ENCODE data around the gene NALCN.

NALCN gene

DNA sequence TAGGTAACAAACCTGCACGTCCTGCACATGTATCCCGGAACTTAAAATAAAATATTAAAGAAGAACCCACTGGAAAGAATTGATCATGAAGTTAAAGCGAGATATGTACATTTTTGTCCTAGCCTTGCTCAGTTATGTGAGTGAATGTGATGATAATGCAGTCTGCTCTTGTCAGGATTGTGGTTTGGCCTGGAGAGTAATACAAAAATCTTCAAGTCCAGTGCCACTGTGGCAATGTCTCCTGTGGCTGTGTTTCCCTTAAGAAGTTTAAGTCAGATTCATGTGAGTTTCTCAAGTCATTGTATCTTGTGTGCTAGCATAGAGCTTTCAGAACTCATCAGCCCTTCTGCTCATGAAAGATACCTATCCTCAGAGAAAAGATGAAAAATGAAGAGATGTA is 18.2 kb upstream of the NALCN start:
- no peak for DNase-seq (ENCODE audit: insufficient read length)
- no peak for TF ChIP-seq TAF1 (IDR thresholded peaks at IDR 0.05; ENCODE audit: borderline replicate concordance, low read depth, low read length)
- no peak for TF ChIP-seq POLR2AphosphoS5 (IDR thresholded peaks at IDR 0.05; ENCODE audit: low read depth, low read length)
- TF ChIP-seq POLR2A (IDR thresholded peaks at IDR 0.05; ENCODE audit: low read depth, low read length) = no peak
- no peak for FAIRE-seq

DNA sequence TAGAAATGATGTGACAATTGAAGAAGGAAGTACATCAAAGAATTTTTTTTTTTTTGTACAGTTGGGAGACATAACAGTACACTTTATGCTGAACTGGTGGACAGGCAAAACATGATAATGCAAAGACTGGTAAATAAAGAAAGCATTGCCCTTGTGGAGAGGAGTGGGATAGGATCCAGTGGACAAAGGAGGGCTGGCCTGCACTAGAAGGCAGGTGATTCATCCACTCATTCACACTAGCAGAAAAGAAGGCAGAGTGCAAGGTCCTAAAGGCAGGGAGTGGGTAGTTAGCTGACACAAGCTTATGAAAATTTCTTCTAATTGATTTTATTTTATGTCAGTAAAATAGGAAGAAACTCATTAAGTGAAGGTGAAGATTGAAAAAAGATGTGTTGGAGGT is 17.6 kb upstream of the NALCN start:
- TF ChIP-seq POLR2AphosphoS5 (IDR thresholded peaks at IDR 0.05; ENCODE audit: low read depth, low read length) = no peak
- TF ChIP-seq POLR2A (IDR thresholded peaks at IDR 0.05; ENCODE audit: low read depth, low read length) = no peak
- TF ChIP-seq TAF1 (IDR thresholded peaks at IDR 0.05; ENCODE audit: borderline replicate concordance, low read depth, low read length) = no peak
- FAIRE-seq (no peak), DNase-seq (ENCODE audit: insufficient read length) (no peak)

DNA sequence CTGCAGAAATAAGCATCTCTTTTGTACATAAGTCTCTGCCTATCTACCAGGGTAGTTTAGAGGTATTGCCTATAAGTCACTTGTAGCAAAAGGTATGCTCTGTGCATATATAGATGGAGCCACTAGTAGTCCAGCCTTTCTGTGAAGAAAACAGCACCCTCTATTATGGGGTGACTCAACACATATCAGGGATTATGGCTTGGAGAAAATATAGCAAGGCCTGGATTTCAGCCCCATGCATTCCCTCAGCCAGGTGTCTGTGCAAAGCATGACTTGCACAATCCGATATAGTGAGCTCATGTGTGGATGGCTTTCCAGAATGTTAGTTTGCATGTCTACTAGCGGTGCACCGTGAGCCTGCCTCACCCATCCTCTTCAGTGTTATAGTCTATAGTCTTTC is 13.4 kb upstream of the NALCN start:
- no peak for FAIRE-seq

DNA sequence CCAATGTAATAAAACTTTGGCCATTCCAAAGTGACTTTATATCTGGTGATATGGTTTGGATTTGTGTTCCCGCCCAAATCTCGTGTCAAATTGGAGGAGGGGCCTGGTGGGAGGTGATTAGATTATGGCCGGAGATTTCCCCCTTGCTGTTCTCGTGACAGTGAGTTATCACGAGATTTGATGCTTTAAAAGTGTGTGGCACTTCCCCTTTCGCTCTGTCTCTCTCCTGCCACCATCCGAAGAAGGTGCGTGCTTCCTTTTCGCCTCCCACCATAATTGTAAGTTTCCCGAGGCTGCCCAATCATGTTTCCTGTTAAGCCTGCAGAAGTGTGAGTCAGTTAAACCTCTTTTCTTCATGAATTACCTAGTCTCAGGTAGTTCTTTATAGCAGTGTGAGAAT is 9.3 kb upstream of the NALCN start:
- DNase-seq (ENCODE audit: insufficient read length) (no peak), FAIRE-seq (no peak)

More for the DNA sequence above, 13.4 kb upstream of the NALCN start:
- no peak for DNase-seq (ENCODE audit: insufficient read length)
- TF ChIP-seq POLR2AphosphoS5 (IDR thresholded peaks at IDR 0.05; ENCODE audit: low read depth, low read length) = no peak
- TF ChIP-seq POLR2A (IDR thresholded peaks at IDR 0.05; ENCODE audit: low read depth, low read length) = no peak
- TF ChIP-seq TAF1 (IDR thresholded peaks at IDR 0.05; ENCODE audit: borderline replicate concordance, low read depth, low read length) = no peak

DNA sequence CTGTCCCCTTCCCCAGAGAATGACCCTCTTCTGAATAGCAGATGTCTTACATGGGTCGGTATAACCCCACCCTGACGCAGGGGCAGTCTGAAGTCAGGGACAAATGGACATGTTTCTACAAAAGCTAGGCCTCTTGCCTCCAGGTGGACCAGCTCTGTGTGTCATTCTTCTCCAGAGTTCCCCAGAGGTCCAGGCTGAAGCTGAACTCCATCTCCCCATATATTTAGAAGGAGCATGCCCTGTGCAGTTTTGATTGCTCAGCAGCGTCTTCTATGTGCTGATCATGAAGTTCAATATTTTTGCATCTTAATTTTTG is 8.8 kb upstream of the NALCN start:
- no peak for FAIRE-seq
- TF ChIP-seq POLR2AphosphoS5 (IDR thresholded peaks at IDR 0.05; ENCODE audit: low read depth, low read length) (no peak), TAF1 (IDR thresholded peaks at IDR 0.05; ENCODE audit: borderline replicate concordance, low read depth, low read length) (no peak), POLR2A (IDR thresholded peaks at IDR 0.05; ENCODE audit: low read depth, low read length) (no peak)
- no peak for DNase-seq (ENCODE audit: insufficient read length)

More for the DNA sequence above, 9.3 kb upstream of the NALCN start:
- TF ChIP-seq POLR2AphosphoS5 (IDR thresholded peaks at IDR 0.05; ENCODE audit: low read depth, low read length) = no peak
- TF ChIP-seq TAF1 (IDR thresholded peaks at IDR 0.05; ENCODE audit: borderline replicate concordance, low read depth, low read length) = no peak
- no peak for TF ChIP-seq POLR2A (IDR thresholded peaks at IDR 0.05; ENCODE audit: low read depth, low read length)

DNA sequence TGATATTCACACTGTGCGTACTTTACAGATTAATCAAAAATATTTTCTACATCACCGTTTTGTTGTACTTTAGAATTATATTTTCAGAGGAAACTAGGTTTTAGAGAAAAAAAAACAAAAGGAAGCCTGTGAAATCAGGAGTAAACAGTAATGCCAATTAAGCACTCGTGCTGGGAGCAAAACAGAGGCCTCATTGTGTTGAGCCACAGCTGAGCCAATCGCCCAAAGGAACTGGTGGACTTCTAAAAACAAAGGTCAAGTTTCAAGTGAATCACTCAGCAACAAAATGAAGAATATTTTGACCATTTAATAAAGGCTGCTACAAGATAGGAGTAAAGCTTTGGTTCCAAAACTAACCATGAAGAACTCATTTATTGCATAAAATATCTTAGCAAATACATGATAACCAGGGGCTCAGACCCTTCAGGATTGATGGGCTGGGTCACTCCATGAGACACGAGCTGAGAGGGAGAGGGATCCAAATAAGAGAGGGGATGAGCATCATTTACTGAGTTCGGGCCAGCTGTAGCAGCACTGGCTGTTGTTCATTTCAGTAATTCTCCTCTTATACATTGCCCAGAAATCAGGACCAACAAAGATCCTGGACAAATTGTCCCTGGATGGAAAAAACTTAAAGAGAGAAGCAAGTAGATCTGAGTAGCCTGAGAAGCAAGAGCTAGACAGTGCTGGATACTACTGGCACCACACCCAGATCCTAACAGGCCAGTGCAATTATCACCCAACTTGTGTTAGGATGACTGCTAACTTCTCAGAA is 8.3 kb upstream of the NALCN start:
- TF ChIP-seq TAF1 (IDR thresholded peaks at IDR 0.05; ENCODE audit: borderline replicate concordance, low read depth, low read length) = no peak
- TF ChIP-seq POLR2AphosphoS5 (IDR thresholded peaks at IDR 0.05; ENCODE audit: low read depth, low read length) = no peak
- TF ChIP-seq POLR2A (IDR thresholded peaks at IDR 0.05; ENCODE audit: low read depth, low read length) = no peak
- FAIRE-seq (no peak), DNase-seq (ENCODE audit: insufficient read length) (no peak)

DNA sequence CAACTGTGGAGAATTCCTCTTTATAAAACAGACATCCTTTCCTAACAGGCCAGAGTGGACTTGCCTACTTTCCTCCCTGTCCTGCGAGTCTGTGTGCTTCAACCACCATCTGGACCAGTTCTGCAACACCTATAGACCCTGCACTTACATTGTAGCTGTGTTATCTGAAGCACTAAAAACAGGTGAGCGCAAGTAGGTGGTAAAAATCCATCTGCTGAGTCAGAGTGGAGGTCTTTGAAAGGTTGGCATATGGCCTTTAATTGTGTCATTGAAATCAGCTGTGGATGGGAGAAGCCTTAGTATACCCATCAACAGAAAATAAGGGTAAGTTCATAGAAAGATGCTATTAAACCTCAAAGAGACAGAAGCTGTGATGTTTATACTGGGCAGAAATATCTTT is 7.6 kb upstream of the NALCN start:
- no peak for TF ChIP-seq POLR2AphosphoS5 (IDR thresholded peaks at IDR 0.05; ENCODE audit: low read depth, low read length)
- TF ChIP-seq POLR2A (IDR thresholded peaks at IDR 0.05; ENCODE audit: low read depth, low read length) = no peak
- TF ChIP-seq TAF1 (IDR thresholded peaks at IDR 0.05; ENCODE audit: borderline replicate concordance, low read depth, low read length) = no peak
- FAIRE-seq = no peak
- DNase-seq (ENCODE audit: insufficient read length) = no peak

DNA sequence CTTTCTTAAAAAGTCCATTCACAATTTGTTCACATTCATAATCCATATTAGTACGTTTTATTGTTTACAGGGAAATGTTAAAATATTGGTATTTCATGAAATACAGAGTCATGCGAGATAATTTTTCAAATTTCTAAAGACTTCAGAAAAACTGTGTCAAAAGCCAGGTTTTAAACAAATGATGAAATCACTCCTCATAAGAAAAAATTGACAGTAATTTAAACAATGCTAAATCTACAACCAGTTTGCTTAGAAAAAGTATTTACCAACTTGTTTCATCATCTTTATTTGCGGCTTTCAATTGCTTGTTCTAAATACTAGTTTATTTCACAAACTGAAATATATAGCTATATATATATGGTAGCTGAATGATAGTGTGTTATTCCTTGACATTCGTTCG is 1.2 kb upstream of the NALCN start:
- no peak for DNase-seq (ENCODE audit: insufficient read length)
- no peak for TF ChIP-seq POLR2AphosphoS5 (IDR thresholded peaks at IDR 0.05; ENCODE audit: low read depth, low read length)
- TF ChIP-seq POLR2A (IDR thresholded peaks at IDR 0.05; ENCODE audit: low read depth, low read length) = no peak
- no peak for TF ChIP-seq TAF1 (IDR thresholded peaks at IDR 0.05; ENCODE audit: borderline replicate concordance, low read depth, low read length)
- FAIRE-seq = no peak

DNA sequence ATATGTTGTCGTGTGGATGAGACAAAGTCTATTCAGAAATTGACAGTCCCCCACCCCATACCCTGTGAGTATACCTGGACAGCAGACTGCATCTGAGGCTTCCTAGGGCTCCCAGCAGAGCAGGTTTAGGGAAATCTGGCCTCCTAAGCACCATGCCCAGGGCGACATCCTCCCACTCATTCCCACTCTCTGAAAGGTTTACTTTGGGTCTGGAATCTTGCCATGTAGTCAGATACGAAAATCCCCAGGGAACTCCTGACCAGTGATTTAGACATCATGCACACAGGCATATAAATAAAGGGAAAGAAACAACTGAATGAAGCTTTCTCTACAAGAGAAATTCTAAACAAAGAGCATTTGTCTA is 717 bp upstream of the NALCN start:
- no peak for TF ChIP-seq TAF1 (IDR thresholded peaks at IDR 0.05; ENCODE audit: borderline replicate concordance, low read depth, low read length)
- TF ChIP-seq POLR2AphosphoS5 (IDR thresholded peaks at IDR 0.05; ENCODE audit: low read depth, low read length) = no peak
- no peak for TF ChIP-seq POLR2A (IDR thresholded peaks at IDR 0.05; ENCODE audit: low read depth, low read length)
- DNase-seq (ENCODE audit: insufficient read length) = no peak
- FAIRE-seq = no peak

DNA sequence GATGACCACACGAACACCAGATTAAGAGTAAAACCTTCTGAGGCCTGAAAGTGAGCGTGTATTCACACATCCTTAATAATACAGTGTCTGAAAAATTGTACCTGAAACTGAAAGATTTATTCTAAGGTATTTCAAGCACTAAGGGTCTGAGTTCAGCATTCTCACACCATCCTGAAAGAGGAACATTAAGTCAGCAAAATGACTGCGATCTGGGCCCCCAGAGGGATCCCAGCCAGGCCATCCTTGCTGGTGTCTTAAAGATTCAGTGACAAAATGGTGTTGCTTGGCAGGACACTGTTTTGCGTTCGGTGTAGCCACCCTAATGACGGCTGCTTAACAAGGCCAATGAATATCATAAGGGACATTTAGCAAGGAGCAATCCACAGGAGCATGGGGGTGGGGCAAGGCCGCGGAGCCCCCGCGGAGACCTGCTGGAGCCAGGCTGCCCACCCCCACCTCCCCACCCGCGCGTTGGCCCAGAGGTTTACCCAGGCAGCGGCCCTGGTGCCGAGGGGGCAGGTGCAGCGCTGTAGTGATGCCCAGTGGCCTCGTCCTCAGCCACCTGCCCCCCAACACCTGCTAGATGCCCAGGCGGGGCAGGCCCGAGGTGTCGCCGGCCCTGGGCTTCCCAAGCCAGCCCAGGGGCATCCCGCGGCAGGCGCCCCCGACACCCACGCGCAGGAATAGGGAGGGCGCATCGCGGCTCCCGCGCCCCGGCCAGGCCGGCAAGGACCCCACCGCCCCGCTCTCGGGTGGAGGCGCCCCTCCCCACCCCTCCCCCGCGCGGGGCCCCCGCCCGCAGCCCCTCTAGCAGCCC is 742 bp downstream of the NALCN start:
- no peak for FAIRE-seq
- no peak for DNase-seq (ENCODE audit: insufficient read length)

DNA sequence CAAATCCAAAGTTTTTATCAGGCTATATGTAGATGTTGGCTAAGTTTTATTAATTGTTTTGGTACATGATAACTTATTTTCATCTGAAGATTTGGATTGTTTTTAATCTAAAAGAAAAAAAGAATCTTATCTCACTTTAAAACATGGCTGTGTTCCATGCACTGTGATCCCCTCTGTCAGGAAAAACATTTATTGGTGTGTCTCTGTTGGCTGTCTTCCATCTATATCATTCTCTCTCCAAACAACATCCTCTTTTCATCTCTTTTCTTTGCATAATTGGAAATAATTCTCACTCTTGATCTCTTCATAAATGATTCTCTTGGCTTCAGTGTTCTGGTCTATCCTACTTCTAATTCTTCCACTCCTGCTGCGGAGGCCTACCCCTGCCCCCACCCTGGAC is 4.2 kb downstream of the NALCN start:
- DNase-seq (ENCODE audit: insufficient read length) = no peak
- no peak for FAIRE-seq
- TF ChIP-seq POLR2AphosphoS5 (IDR thresholded peaks at IDR 0.05; ENCODE audit: low read depth, low read length) (no peak), TAF1 (IDR thresholded peaks at IDR 0.05; ENCODE audit: borderline replicate concordance, low read depth, low read length) (no peak), POLR2A (IDR thresholded peaks at IDR 0.05; ENCODE audit: low read depth, low read length) (no peak)

More for the DNA sequence above, 742 bp downstream of the NALCN start:
- TF ChIP-seq TAF1 (IDR thresholded peaks at IDR 0.05; ENCODE audit: borderline replicate concordance, low read depth, low read length) (no peak), POLR2AphosphoS5 (IDR thresholded peaks at IDR 0.05; ENCODE audit: low read depth, low read length) (no peak), POLR2A (IDR thresholded peaks at IDR 0.05; ENCODE audit: low read depth, low read length) (no peak)
